T-helper 17 cell (primary cell): Measurements from ENCODE around the gene PLEKHA6. TPM values are rescaled to one million over a fixed set of nuclear protein-coding genes. Genes with fewer than 3 reads are reported as not detected.
A peak's percentile ranks its signal among the peaks of the same experiment; 100 is the strongest.

Source experiments
- ATAC-seq: fragments of 150-1000 bp; cut with Tn5 transposase; 2 replicates; pipeline ENCODE4 v1.10.0; 2021; ENCODE audit warnings: mild to moderate bottlenecking, moderate library complexity
- DNase-seq, 3 donors: peaks; one replicate each; pipeline versions ENCODE4 v3.0.0 to v3.0.0-alpha.2; 2020 to 2021
- H3K9me3 ChIP-seq: one replicate; pipeline ENCODE4 v1.7.0; 2013; ENCODE audit warnings: low read length, mild to moderate bottlenecking; ENCODE audit not compliant: control insufficient read depth, poor library complexity, severe bottlenecking
- H3K27ac Mint-ChIP-seq: one replicate; pipeline ENCODE4 v1.8.0; 2022; ENCODE audit warnings: mild to moderate bottlenecking, moderate library complexity, mixed read lengths
- H3K27me3 Mint-ChIP-seq: one replicate; pipeline ENCODE4 v1.8.0; 2022; ENCODE audit warnings: mixed read lengths
- H3K36me3 Mint-ChIP-seq: one replicate; pipeline ENCODE4 v1.8.0; 2022; ENCODE audit warnings: low read depth, mixed read lengths
- H3K4me1 Mint-ChIP-seq: one replicate; pipeline ENCODE4 v1.8.0; 2022; ENCODE audit warnings: mild to moderate bottlenecking, mixed read lengths
- H3K4me3 Mint-ChIP-seq: one replicate; pipeline ENCODE4 v1.8.0; 2022; ENCODE audit warnings: mild to moderate bottlenecking, moderate library complexity, mixed read lengths
- total RNA-seq, 4 donors: library from RNA in 2 of 4; stranded (reverse) in 2 of 4; gene quantifications; one replicate each; pipeline ENCODE4 v1.2.3 and lab custom pipeline; 2022 to 2026

Gene PLEKHA6
- total RNA-seq, 2 donors from 2014 or later = 0.47 to 0.50 TPM

DNA sequence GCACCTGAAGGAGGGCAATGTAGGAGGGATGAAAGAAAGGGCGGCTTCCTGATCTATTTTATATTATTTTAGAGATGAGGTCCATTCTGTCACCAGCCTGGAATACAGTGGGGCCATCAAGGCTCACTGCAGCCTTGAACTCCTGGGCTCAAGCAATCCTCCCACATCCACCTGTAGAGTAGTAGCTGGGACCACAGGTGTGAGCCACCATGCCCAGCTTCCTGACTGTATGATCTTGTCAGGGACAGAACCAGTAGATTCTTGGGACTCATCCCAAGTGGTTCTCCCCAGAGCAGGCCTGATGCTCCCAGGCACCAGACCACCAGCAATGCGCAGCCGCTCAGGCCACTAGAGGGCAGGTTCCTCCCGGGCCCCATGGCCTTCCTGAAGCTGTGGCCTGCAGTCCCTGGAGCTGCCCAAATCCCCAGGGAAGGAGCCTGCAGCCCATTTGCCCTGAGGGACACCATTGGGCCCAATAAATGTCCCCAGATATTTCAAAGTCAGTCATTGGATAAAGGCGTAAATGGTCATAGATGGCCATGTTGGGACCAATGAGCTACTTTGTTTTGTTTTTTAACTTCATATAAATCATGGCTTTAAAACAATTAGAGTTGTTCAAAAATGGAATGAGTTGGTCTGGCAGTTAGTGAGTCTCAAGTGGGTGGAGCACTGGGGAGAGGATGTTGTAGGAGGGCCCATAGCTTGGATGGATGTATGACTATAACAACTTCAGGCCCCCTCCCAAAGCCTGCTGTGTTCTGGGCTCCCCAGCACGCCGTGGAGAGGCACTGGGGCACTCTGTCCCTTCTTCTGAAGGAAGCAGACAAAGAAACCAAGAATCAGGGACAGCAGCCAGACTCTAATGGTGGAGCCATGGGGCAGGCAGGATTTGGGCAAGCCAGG lies 101.3 kb downstream of the PLEKHA6 start:
- no peak for ATAC-seq
- peaks cover 21% of the 10 kb centered on the region for H3K27me3 Mint-ChIP-seq

DNA sequence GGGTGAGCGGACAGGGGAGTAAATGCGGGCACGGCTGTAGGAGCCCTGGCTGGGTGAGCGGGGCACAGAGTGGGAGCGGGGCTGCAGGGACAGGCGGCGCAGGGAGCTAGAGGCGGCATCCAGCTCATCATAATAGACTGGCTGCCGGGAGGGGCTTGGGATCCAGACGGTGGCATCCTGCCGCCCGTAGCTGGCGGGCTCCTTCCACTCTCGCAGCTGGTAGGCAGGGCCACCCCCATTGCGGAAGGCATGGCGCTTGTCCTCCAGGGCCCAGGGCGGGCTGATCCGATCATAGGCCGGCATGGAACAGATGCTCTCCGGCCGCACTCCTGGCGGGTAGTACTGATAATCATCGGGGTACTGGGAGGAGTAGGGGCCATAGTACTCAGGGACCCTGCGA lies 102.3 kb downstream of the PLEKHA6 start:
- H3K27me3 Mint-ChIP-seq = peaks cover 21% of the 10 kb centered on the region
- H3K4me3 Mint-ChIP-seq = no peak overlapping the region
- peak overlapping the region; percentile 14 for H3K27ac Mint-ChIP-seq
- ATAC-seq (no peak), DNase-seq (no peak)
- no peaks in the 10 kb centered on the region for H3K9me3 ChIP-seq
- H3K36me3 Mint-ChIP-seq = no peaks in the 10 kb centered on the region
- peaks cover 10% of the 10 kb centered on the region for H3K4me1 Mint-ChIP-seq

More for the DNA sequence above, 101.3 kb downstream of the PLEKHA6 start:
- Mint-ChIP-seq H3K4me3 (no peak overlapping the region), H3K27ac (no peak overlapping the region), H3K4me1 (peaks cover 10% of the 10 kb centered on the region), H3K36me3 (no peaks in the 10 kb centered on the region)
- no peaks in the 10 kb centered on the region for H3K9me3 ChIP-seq
- DNase-seq = no peak

DNA sequence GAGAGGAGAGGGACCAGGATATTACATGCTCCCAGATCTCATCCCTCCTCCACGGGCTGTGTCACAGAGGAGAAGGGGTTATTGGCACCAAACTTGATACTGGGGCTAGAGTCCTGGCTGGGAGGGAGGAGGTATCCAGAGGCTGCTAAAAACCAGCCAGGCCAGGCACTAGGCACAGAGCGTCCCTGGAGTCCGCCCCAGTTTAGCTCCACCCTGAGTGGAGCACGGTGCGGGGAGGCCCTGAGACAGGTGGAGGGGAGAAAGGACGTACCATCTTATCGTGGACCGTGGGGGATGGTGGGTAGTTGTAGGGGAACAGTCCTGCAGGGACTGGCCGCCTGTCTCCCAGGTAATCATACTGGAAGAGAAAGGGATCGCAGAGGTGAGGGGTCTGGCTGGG lies 103.2 kb downstream of the PLEKHA6 start:
- H3K27ac Mint-ChIP-seq = no peak overlapping the region
- ATAC-seq = no peak
- H3K27me3 Mint-ChIP-seq = peaks cover 16% of the 10 kb centered on the region
- H3K4me3 Mint-ChIP-seq = no peak overlapping the region
- no peaks in the 10 kb centered on the region for H3K36me3 Mint-ChIP-seq
- no peaks in the 10 kb centered on the region for H3K9me3 ChIP-seq
- DNase-seq = no peak
- H3K4me1 Mint-ChIP-seq = peaks cover 13% of the 10 kb centered on the region

DNA sequence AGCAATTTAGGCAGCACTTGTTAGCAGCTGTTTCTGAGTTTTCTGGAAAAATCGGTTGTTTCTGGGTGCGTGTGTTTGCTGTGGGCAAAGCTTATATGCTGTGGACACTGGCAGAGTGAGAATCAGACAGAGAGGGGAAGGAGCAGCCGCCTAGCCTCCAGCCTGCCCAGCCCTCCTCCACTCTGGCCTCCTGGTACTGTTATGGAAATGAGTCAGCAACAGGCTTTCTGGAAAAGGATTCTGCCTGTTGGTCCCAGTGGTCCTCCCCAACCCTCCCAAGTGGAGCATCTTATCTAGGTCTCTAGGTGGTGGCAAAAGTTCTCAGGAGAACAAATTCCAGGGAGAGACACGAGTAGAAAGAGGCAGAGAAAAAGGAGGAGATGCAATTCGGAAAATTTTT lies 103.8 kb downstream of the PLEKHA6 start:
- no peak overlapping the region for H3K4me3 Mint-ChIP-seq
- peaks cover 17% of the 10 kb centered on the region for H3K27me3 Mint-ChIP-seq
- no peak for DNase-seq
- peaks cover 13% of the 10 kb centered on the region for H3K4me1 Mint-ChIP-seq
- no peaks in the 10 kb centered on the region for H3K36me3 Mint-ChIP-seq
- H3K27ac Mint-ChIP-seq = no peak overlapping the region
- ATAC-seq = no peak
- no peaks in the 10 kb centered on the region for H3K9me3 ChIP-seq

GRCh38 chr1:204255225-204255624 lies 104.5 kb downstream of the PLEKHA6 start:
- no peak for DNase-seq
- Mint-ChIP-seq H3K4me1 (peaks cover 13% of the 10 kb centered on the region), H3K27ac (no peak overlapping the region), H3K36me3 (no peaks in the 10 kb centered on the region), H3K4me3 (no peak overlapping the region), H3K27me3 (peaks cover 25% of the 10 kb centered on the region)
- ATAC-seq = no peak
- no peaks in the 10 kb centered on the region for H3K9me3 ChIP-seq

DNA sequence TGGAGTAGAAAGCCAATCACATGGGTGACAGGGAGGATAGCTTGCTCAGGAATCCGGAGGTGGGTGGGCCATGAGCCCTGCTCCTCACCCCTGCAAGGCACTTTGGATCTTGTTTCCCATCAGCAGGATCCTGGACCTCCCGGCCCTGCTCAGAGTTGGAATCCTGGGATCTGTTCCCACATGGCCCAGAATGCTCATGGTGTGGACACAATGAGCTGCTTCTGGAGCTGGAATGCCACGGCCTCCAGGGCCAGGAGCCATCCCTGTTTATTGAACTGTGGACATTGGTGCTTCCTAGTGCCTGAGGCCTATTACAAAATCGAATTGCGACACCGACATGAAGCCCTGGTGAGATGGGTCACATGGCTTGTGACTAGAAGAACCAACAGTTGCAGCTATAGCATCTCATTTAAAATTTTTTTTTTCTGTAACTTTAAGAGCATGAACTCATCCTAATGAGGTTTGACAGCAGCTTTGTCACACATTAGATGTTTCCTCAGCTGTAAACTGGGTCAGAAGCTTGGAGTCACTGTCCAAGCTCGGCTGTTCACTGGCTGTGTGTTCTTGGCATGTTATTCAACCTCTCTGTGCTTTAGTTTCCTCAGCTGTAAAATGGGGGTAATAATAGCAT lies 105.6 kb downstream of the PLEKHA6 start:
- peaks cover 13% of the 10 kb centered on the region for H3K4me1 Mint-ChIP-seq
- H3K4me3 Mint-ChIP-seq = no peak overlapping the region
- H3K27me3 Mint-ChIP-seq = peaks cover 32% of the 10 kb centered on the region
- no peaks in the 10 kb centered on the region for H3K9me3 ChIP-seq
- DNase-seq = no peak
- ATAC-seq = no peak
- H3K27ac Mint-ChIP-seq = no peak overlapping the region
- H3K36me3 Mint-ChIP-seq = peaks cover 3% of the 10 kb centered on the region

DNA sequence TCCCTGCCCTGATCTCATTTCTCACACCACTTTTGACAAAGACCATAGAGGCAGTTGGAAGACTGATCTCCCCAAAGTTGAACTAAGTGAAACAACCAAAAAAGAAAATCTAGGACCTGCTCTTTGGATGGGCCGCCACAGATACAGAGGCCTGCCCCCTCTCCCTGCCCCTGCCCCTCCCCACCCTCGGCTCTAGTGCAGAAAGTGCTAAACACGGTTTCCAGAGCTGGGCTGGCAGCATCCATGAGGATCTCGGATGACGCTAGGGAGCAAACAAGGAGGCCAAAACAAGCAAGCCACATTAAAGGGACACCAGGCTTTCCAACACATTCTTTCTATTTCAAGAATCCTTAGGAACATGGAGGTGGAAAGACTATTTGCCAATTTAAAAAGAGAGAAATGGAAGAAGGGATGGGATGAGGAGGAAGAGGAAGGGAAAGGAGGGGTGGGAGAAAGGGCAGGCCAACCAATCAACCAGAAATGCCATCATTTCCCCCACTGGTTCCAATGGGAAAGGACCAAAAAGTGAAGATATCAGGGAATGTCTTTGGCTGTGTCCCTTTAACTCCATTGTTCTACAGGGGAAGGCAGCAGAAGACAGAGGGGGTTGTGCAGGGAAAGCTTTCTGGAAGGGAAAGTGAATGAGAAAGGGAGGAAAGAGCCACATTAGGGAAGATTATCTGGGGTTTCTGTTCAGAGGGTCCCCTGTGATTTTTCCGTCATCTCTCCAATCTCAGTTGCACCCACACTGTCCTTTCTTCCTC lies 107.6 kb downstream of the PLEKHA6 start:
- no peaks in the 10 kb centered on the region for H3K9me3 ChIP-seq
- Mint-ChIP-seq H3K4me1 (peaks cover 8% of the 10 kb centered on the region), H3K4me3 (no peak overlapping the region), H3K36me3 (peaks cover 3% of the 10 kb centered on the region), H3K27me3 (peaks cover 38% of the 10 kb centered on the region), H3K27ac (no peak overlapping the region)
- DNase-seq (no peak), ATAC-seq (no peak)

- Mint-ChIP-seq H3K4me3 (no peak overlapping the region), H3K36me3 (peaks cover 3% of the 10 kb centered on the region), H3K27me3 (peaks cover 42% of the 10 kb centered on the region), H3K4me1 (peaks cover 8% of the 10 kb centered on the region), H3K27ac (no peak overlapping the region)
- no peak for ATAC-seq
- DNase-seq = no peak
- no peaks in the 10 kb centered on the region for H3K9me3 ChIP-seq
These were observed 108.4 kb downstream of the PLEKHA6 start for GRCh38 chr1:204251286-204251685.

DNA sequence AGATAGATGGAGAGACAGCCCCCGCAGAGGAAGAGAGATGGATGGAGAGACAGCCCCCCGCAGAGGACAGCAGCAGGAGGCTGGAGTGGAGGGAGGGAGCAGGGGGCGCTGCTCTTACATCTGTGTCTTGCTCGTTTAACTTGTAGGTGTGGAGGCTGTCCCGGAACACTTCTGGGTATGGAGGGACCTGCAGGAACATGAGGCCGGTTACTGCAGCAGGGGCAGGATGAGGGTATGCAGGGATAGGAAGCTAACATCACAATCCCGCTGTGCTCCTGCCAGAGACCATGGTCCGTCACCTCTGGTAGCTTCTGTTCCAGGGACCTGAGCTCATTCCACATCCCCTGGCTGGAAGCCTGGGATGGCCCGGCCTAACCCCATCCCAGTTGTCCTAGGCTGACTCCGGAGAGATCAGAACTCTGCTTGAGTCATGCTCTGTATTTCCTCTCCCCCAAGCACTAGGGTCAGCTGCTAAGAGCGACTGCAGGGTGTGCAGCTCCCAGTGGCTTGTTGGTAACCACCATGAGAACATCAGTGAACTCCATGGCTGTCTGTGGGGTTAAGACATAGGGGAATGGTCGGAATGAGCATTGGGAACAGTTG lies 109.2 kb downstream of the PLEKHA6 start:
- DNase-seq (no peak), ATAC-seq (no peak)
- no peaks in the 10 kb centered on the region for H3K9me3 ChIP-seq
- peaks cover 46% of the 10 kb centered on the region for H3K27me3 Mint-ChIP-seq
- no peak overlapping the region for H3K27ac Mint-ChIP-seq
- peaks cover 6% of the 10 kb centered on the region for H3K4me1 Mint-ChIP-seq
- peaks cover 3% of the 10 kb centered on the region for H3K36me3 Mint-ChIP-seq
- H3K4me3 Mint-ChIP-seq = no peak overlapping the region

GRCh38 chr1:204249736-204250427 lies 109.8 kb downstream of the PLEKHA6 start:
- peaks cover 3% of the 10 kb centered on the region for H3K36me3 Mint-ChIP-seq
- DNase-seq (no peak), ATAC-seq (no peak)
- H3K4me3 Mint-ChIP-seq = no peak overlapping the region
- no peak overlapping the region for H3K27ac Mint-ChIP-seq
- H3K4me1 Mint-ChIP-seq = peaks cover 3% of the 10 kb centered on the region
- H3K9me3 ChIP-seq = no peaks in the 10 kb centered on the region
- H3K27me3 Mint-ChIP-seq = peaks cover 42% of the 10 kb centered on the region

DNA sequence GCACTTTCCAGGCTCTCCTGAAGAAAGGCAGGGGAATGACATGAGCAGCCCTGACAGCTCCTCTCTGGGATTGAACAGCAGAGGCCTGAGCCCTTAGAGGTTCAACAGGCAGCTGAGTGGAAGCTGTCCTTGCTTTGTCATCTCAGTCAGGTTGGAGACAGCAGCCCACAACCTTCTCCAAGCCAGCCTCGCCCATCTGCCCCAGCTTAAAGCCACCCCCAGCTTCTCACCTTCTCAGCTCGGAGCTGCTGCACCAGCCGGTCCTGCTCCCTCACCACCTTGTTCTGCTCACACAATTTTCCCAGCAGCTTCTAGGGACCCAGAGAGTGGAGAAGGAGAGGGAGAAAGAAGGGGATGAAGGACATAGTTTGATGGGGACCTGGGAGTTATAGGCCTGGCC lies 110.8 kb downstream of the PLEKHA6 start:
- H3K4me1 Mint-ChIP-seq = peaks cover 3% of the 10 kb centered on the region
- no peak overlapping the region for H3K27ac Mint-ChIP-seq
- H3K4me3 Mint-ChIP-seq = no peak overlapping the region
- peaks cover 3% of the 10 kb centered on the region for H3K36me3 Mint-ChIP-seq
- no peaks in the 10 kb centered on the region for H3K9me3 ChIP-seq
- no peak for ATAC-seq
- H3K27me3 Mint-ChIP-seq = peaks cover 47% of the 10 kb centered on the region
- no peak for DNase-seq

DNA sequence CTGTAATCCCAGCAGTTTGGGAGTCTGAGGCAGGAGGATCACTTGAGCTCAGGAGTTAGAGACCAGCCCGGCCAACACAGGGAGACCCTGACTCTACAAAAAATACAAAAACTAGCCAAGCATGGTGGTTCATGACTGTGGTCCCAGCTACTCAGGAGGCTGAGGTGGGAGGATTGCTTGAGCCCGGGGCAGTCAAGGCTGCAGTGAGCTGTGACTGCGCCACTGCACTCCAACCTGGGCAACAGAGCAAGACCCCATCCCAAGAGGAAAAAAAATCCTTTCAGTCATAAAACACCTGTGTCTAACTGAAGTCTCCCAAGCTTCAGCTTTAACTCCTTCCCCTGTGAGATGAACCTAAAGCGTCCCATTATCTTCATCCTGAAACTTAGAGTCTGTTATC lies 112.9 kb downstream of the PLEKHA6 start:
- no peaks in the 10 kb centered on the region for H3K9me3 ChIP-seq
- Mint-ChIP-seq H3K4me1 (no peaks in the 10 kb centered on the region), H3K27ac (no peak overlapping the region), H3K4me3 (no peak overlapping the region), H3K27me3 (peaks cover 47% of the 10 kb centered on the region), H3K36me3 (peaks cover 3% of the 10 kb centered on the region)
- ATAC-seq (no peak), DNase-seq (no peak)
